CD4-positive, alpha-beta T cell treated with Interleukin-6 at 100 ng/mL for 8 hours (primary cell): ENCODE results near the gene LPP.

Source experiments
- DNase-seq: peaks from one replicate; pipeline ENCODE4 v3.0.0-alpha.2; 2020; ENCODE audit warnings: mixed read lengths, low spot score

LPP gene

DNA sequence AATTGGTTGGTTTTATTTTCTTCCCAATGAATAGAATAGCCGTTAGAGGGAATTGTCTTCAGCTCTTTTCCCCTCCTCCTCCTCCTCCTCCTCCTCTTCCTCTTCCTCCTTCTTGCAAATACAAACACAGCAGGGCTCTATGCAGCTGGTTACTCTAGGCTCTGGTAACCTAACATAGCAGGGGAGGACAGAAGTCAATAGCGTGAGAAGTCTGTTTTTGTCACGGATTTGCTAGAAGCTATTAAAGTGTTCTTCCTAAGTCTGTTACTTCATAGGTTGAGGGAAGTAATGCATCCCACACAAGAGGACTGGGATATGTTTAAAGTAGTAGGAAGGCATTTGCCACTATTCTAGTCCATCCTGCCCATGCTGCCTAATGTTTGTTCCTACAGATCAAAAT, 643.1 kb downstream of the LPP start:
- DNase-seq = no peak

DNA sequence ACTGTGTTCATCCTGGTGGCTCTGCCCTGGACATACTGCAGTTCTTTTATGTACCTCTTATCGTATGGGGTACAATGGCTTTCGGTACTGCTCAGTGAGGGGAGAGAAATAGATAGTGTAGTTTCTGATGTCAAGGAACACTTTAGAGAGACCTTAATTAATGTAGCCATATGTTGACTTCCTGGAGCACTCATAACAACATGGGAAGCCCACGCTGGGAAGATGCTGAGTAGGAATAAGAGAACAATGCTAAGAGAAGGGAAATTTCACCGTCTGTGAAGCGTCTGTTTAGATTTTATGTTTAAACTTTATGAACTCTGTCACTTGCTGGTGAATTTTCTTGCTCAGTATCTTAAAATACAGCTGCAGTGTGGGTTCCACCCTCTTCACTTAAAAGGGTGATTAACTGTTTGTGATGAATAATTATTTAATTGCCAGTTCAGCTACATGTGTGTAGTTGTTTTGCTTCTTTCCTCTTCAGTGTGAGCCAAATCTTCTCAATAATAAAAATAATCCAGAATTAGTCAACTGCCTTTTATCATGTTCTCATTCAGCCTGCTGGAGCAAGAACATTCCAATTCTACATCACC, 644.7 kb downstream of the LPP start:
- no peak for DNase-seq

DNA sequence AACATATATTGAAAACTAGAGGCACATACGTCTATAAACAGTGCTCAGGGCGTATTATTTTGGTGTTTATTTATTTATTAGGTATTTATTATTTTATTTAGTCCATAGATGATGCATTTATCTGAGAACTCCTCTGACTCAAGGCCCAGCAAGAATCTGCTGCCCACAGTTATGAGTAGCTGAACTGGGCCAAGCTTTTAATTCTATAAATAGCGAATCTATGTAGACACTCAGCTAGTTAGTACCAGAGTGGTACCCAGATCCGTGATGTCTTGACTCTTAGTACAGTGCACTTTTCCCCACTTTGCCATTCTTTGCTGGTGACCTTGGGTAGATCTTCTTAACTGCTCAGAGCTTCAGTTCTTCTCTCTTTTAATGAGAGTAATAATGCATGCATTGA, 647.4 kb downstream of the LPP start:
- no peak for DNase-seq

DNA sequence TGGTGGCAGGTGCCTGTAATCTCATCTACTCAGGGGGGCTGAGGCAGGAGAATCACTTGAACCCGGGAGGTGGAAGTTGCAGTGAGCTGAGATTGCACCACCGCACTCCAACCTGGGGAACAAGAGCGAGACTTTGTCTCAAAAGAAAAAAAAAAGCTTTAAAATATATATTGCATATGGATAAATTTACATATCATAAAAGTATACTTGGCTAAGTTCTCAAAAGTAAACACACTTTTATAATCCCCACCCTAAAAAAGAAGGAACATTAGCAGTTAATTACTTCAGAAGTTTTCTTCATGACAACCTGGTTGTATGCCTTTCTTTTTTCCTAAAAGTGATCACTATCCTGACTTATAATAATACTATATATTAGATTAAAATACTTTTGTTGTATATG, 648.7 kb downstream of the LPP start:
- DNase-seq = no peak

DNA sequence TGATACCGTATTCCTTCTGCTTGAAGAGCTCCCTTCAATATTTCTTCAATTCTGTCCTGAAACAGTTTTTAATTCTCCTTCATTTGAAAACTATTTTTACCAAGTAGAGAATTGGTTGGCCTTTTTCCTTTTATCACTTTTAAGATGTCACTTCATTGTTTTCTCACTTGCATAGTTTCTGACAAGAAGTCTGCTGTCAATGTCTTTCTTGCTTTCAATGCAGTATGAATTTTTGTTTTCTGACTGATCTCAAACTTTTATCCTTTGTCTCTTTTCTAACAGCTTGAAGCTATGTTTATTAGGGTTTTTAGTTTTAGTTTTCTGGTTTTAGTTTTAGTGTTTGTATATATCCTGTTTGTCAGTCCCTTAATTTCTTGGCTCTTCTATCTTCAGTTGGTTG, 653.0 kb downstream of the LPP start:
- no peak for DNase-seq

GRCh38 chr3:188812198-188812597, 658.2 kb downstream of the LPP start:
- DNase-seq = no peak

- no peak for DNase-seq
These were observed 660.6 kb downstream of the LPP start for GRCh38 chr3:188814581-188814980.

GRCh38 chr3:188817103-188817934, 663.4 kb downstream of the LPP start:
- DNase-seq = no peak

DNA sequence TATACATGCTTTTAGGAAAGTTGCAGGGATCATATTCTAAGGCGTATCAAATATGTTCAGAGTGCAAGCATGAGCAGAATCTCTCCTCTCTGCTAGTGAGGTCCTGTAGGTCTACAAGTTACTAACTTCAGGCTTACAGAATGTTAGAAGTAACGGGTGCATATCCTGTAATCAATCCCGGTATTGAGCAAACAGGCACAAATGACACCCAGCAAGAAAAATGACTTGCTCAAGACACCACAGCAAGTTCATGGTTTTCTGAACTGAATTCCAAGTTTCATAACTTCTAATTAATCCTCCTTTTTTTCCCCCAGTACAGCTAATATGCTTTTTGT, 663.9 kb downstream of the LPP start:
- no peak for DNase-seq

- no peak for DNase-seq
These were observed 664.3 kb downstream of the LPP start for GRCh38 chr3:188818282-188818681.

DNA sequence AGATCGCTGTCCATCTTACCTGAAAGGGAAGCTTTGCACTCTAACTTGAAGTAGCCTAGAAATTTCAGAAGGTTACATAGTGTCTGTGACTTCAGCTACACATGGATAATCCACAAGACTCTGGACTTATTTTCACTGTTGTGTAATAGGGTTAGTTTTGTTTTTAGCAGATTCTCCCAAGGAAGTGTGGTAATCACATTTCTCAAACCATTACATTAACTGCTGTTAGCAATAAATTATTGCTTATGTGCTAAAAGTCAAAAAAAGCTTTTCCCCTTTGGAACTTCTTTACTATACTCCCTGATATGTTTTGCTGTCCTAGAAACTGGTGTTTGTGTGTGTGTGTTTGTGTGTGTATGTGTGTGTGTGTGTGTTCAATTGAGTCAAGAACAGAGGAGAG, 666.0 kb downstream of the LPP start:
- DNase-seq = no peak

GRCh38 chr3:188822004-188822403, 668.0 kb downstream of the LPP start:
- DNase-seq = no peak

DNA sequence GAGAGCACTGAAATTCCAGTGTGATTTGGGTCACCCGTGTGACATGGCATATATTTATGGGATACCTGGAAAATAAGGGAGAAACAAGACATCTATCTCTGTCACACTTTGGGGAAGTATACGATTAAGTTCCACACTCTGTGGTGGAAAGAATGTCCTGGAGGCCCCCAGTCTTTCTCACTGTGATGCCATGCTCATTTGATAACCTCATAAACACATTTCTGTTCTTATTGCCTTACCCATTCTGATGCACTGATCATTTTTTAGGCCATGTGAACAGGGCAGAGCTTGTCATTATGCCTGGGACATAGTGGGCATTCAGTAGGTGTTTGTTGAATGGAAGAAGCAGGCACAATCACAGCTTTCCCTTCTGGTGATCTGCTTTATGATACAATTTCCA, 668.5 kb downstream of the LPP start:
- no peak for DNase-seq

DNA sequence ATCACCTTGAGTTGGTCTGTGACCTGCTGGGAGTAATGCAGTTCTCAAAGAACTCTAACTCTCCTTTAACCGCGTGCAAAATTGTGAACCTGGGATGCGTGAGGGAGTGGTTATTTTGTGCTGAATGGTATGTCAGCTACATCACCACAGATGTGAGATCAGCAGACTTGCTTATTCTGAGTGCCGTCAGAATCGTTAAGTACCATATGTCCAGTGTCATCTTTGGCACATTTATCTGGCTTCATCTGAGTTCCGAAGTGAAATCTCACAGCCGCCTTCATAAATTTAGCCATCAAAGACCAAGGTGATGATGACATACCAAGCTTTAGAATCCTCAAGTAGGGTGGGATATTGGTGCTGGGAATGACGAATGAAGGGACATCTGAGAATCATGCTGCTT, 670.6 kb downstream of the LPP start:
- no peak for DNase-seq

DNA sequence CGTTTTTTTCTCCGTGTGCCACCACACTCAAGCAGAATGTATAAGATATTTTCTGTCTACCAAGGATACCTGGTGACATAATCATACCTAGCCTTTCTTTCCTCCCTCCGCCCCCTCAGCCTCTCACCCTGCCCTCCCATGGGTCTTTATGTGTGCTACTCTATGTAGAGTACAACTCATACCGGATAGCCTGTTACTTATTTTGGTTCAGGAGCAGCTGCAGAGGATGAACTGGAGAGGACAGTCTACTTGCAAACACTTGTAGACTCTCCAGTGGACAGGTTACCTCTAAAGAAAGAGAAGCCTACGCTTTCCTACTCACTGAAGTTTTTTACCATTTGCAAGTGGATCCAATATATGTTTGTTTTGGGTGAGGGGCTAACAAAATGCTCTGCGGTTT, 671.9 kb downstream of the LPP start:
- no peak for DNase-seq

GRCh38 chr3:188826574-188826973, 672.6 kb downstream of the LPP start:
- no peak for DNase-seq

DNA sequence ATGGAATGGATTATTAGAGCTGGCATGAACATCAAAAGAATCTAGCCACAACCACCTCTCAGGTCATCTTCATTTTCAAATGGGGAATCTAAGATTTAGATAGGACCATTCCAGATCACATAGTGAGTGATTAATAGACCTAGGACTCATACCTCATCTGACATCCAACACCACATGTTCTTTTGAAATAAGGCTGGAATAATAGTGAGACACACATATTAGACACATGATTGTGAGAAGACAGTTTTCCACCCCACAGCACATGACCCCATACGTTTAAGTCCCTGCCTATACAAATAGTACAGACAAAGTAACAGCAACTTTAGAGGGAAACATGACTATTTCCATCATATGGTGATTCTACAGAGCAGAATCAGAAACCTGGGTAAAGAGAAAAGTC, 673.1 kb downstream of the LPP start:
- DNase-seq = no peak

DNA sequence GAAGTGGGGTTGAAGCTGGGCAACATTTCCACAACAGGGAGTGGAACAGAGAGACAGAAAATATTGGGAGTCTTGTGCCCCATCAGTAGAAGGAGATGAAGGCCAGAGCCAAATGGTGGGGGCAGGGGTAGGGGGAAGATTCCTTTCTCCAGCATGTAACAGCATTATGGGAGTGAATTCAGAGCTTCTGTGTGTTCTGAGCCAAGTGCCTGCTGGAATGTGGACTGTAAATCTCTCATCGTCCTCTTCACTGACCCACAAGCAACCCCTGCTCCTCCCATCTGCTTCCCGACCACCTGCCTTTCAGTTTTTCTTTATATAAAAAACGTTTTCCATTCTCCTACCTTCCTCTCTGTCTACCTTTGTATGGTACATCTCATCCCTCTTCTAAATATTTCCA, 673.6 kb downstream of the LPP start:
- DNase-seq = no peak

- DNase-seq = no peak
These were observed 675.2 kb downstream of the LPP start for GRCh38 chr3:188829130-188829529.

DNA sequence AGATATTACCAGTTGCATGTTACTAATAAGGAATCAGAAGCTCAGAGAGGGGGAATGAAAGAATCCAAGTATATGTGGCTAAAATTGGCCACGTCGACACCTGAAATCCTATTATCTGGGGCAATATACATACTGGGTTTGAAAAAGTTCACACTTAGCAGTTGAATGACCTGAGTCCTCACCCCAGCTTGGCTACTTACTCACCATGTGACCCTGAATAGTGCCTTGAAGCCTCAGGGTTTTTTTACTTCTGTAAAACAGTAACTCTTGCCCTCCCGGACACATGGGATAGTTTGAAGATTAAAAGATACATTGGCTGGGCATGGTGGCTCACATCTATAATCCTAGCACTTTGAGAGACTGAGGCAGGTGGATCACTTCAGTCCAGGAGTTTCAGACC, 675.6 kb downstream of the LPP start:
- no peak for DNase-seq

DNA sequence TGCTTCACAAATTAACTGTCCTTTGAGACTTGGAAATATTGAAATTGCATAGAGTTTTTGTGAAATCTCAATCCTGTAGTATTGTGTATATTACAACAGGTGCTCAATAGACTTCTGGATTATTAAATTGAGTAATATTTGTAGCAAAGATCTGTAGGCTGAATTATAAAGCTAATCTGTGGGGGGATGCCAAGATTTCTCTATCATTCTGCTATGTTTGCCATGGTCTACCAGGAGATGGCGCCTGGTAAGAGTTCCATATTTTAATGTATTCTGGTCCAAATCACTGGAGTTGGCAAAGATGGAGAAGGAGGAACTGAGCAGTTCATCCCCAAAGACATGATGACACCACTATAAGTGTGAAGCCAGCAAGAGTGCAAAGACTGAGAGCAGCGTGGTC, 676.9 kb downstream of the LPP start:
- no peak for DNase-seq

- DNase-seq = no peak
These were observed 678.2 kb downstream of the LPP start for GRCh38 chr3:188832146-188832545.

- DNase-seq = no peak
These were observed 679.2 kb downstream of the LPP start for GRCh38 chr3:188832961-188833721.
